Neural progenitor cell (in vitro differentiated cells): Measurements from ENCODE around the gene DZIP1.

Source experiments
- EZH2phosphoT487 ChIP-seq: fragments of 200-600 bp; sonication (generic); IDR thresholded peaks from 2 replicates; pipeline ENCODE4 v1.6.1; 2017; ENCODE audit warnings: antibody characterized with exemption
- TF ChIP-seq, protein P1 (sequence below): fragments of 200-600 bp; sonication (generic); IDR thresholded peaks from 2 replicates; pipeline ENCODE4 v1.5.1; 2017; ENCODE audit warnings: antibody characterized with exemption, mild to moderate bottlenecking

- TF ChIP-seq EZH2phosphoT487: no peak
- TF ChIP-seq, protein P1, sequence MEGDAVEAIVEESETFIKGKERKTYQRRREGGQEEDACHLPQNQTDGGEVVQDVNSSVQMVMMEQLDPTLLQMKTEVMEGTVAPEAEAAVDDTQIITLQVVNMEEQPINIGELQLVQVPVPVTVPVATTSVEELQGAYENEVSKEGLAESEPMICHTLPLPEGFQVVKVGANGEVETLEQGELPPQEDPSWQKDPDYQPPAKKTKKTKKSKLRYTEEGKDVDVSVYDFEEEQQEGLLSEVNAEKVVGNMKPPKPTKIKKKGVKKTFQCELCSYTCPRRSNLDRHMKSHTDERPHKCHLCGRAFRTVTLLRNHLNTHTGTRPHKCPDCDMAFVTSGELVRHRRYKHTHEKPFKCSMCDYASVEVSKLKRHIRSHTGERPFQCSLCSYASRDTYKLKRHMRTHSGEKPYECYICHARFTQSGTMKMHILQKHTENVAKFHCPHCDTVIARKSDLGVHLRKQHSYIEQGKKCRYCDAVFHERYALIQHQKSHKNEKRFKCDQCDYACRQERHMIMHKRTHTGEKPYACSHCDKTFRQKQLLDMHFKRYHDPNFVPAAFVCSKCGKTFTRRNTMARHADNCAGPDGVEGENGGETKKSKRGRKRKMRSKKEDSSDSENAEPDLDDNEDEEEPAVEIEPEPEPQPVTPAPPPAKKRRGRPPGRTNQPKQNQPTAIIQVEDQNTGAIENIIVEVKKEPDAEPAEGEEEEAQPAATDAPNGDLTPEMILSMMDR: no peak
Measured at GRCh38 chr13:95623141-95623540, 21.4 kb downstream of the DZIP1 start.
